Activated CD8-positive, alpha-beta T cell treated with anti-CD3 and anti-CD28 coated beads for 36 hours (primary cell): ENCODE data around the gene IFT172. TPM values are rescaled to one million over a fixed set of nuclear protein-coding genes. Genes with fewer than 3 reads are reported as not detected.

Experiments
- ATAC-seq: fragments of 200-7000 bp; cut with Tn5 transposase; one replicate; pipeline ENCODE4 v1.10.0; 2021; ENCODE audit warnings: mild to moderate bottlenecking, moderate library complexity
- CTCF ChIA-PET: fragments of 350-600 bp; sonication (Branson Sonifier 250); formaldehyde crosslinking; loops from one replicate; lab custom pipeline; 2021; ENCODE audit warnings: antibody characterized with exemption; lab: Charles Lee
- POLR2A ChIA-PET: fragments of 350-600 bp; sonication (Branson Sonifier 250); formaldehyde crosslinking; loops from one replicate; lab custom pipeline; 2021; ENCODE audit warnings: antibody characterized with exemption; lab: Charles Lee
- DNase-seq: peaks from one replicate; pipeline ENCODE4 v3.0.0-alpha.2; 2020
- H3K27ac Mint-ChIP-seq: one replicate; pipeline ENCODE4 v1.8.0; 2021; ENCODE audit warnings: mild to moderate bottlenecking, mixed read lengths
- H3K27me3 Mint-ChIP-seq: one replicate; pipeline ENCODE4 v1.8.0; 2021; ENCODE audit warnings: mixed read lengths
- H3K36me3 Mint-ChIP-seq: one replicate; pipeline ENCODE4 v1.8.0; 2021; ENCODE audit warnings: low read depth, mixed read lengths
- H3K4me1 Mint-ChIP-seq: one replicate; pipeline ENCODE4 v1.8.0; 2021; ENCODE audit warnings: low read depth, mixed read lengths
- H3K4me3 Mint-ChIP-seq: one replicate; pipeline ENCODE4 v1.8.0; 2021; ENCODE audit warnings: mild to moderate bottlenecking, moderate library complexity, mixed read lengths
- H3K9me3 Mint-ChIP-seq: one replicate; pipeline ENCODE4 v1.8.0; 2021; ENCODE audit warnings: mixed read lengths
- CTCF ChIP-seq: fragments of 200-600 bp; IDR thresholded peaks from one replicate; pipeline ENCODE4 v1.8.0; 2022; ENCODE audit warnings: antibody characterized with exemption, mild to moderate bottlenecking
- intact Hi-C: fragments of 100-400 bp; cut with micrococcal nuclease; formaldehyde crosslinking; loops from one replicate; pipeline ENCODE4 v1.10.0; 2022
- total RNA-seq, 2 experiments: library from RNA; stranded (reverse); gene quantifications; one replicate each; pipeline ENCODE4 v1.2.3, GENCODE V29; 2021

IFT172 gene
- total RNA-seq, 2 experiments from 2014 or later, result 12.1 to 13.2 TPM

- POLR2A ChIA-PET, result interaction anchor here (1.1 to 1.5 kb wide), 2 partner anchors 10 to 32 kb away, joined by 3 to 5 read pairs; partner anchors contain the start of gene PPM1G
- Mint-ChIP-seq H3K27ac (peak within 1 kb of the TSS; percentile 13), H3K9me3 (no peaks in the 10 kb centered on the region), H3K27me3 (no peaks in the 10 kb centered on the region), H3K4me1 (peaks cover 5% of the 10 kb centered on the region), H3K36me3 (peaks cover 38% of the 10 kb centered on the region), H3K4me3 (no peak within 1 kb of the TSS)
- no peak for TF ChIP-seq CTCF
- ATAC-seq, result peak; percentile 27
- intact Hi-C loops, result no loop called here
- DNase-seq, result no peak
- CTCF ChIA-PET, result interaction anchor here (0.8 to 1.1 kb wide), 2 partner anchors 139 to 240 kb away, joined by 3 read pairs; no protein-coding TSS in a partner anchor
These were observed 47.3 kb downstream of the IFT172 start, which contains the start of gene KRTCAP3 for GRCh38 chr2:27441958-27442919. Gene KRTCAP3 (plus strand): TSS chr2:27442381. CDS start chr2:27442413, 32 bp downstream.

- ChIA-PET POLR2A (interaction anchor here (1.1 to 1.5 kb wide), 2 partner anchors 9 to 32 kb away, joined by 3 to 5 read pairs; partner anchors contain the start of gene PPM1G), CTCF (no interaction called here)
- Mint-ChIP-seq H3K36me3 (peaks cover 41% of the 10 kb centered on the region), H3K9me3 (no peaks in the 10 kb centered on the region), H3K27me3 (no peaks in the 10 kb centered on the region), H3K27ac (peak overlapping the region; percentile 20), H3K4me1 (peaks cover 5% of the 10 kb centered on the region), H3K4me3 (no peak overlapping the region)
- intact Hi-C loops, result no loop called here
- ATAC-seq (no peak), DNase-seq (no peak)
- no peak for TF ChIP-seq CTCF
These were observed 48.2 kb downstream of the IFT172 start for GRCh38 chr2:27441226-27441926.

- no peak overlapping the region for H3K4me3 Mint-ChIP-seq
- POLR2A ChIA-PET, result interaction anchor here (1.3 kb wide), 1 partner anchor 9 kb away, joined by 5 read pairs; no protein-coding TSS in a partner anchor
These were observed 53.9 kb downstream of the IFT172 start for GRCh38 chr2:27435628-27436027.

GRCh38 chr2:27431395-27431794 lies 58.1 kb downstream of the IFT172 start:
- Mint-ChIP-seq H3K4me3 (peak overlapping the region; percentile 53), H3K9me3 (no peaks in the 10 kb centered on the region), H3K27me3 (no peaks in the 10 kb centered on the region), H3K4me1 (peaks cover 25% of the 10 kb centered on the region), H3K36me3 (peaks cover 40% of the 10 kb centered on the region), H3K27ac (peak overlapping the region; percentile 96)
- DNase-seq, result peak; percentile 64
- CTCF ChIA-PET, result interaction anchor here (1.1 to 6.1 kb wide), 7 partner anchors 8 to 251 kb away, joined by 3 to 31 read pairs (median 6); partner anchors contain the start of genes EIF2B4, PPM1G and ZNF513
- TF ChIP-seq CTCF, result no peak
- POLR2A ChIA-PET, result interaction anchor here (0.8 to 4.8 kb wide), 10 partner anchors 8 to 197 kb away, joined by 3 to 32 read pairs (median 6); partner anchors contain the start of genes CCDC121, GPN1, GTF3C2 and MPV17
- intact Hi-C loops, result no loop called here
- peak; percentile 25 for ATAC-seq

More at GRCh38 chr2:27435628-27436027, 53.9 kb downstream of the IFT172 start:
- TF ChIP-seq CTCF, result no peak
- DNase-seq (no peak), ATAC-seq (no peak)
- CTCF ChIA-PET, result no interaction called here
- intact Hi-C loops, result no loop called here
- Mint-ChIP-seq H3K9me3 (no peaks in the 10 kb centered on the region), H3K27me3 (no peaks in the 10 kb centered on the region), H3K36me3 (peaks cover 55% of the 10 kb centered on the region), H3K27ac (peak overlapping the region; percentile 51), H3K4me1 (peaks cover 11% of the 10 kb centered on the region)
